ENCODE results near the gene COL19A1.

The COL19A1 gene

GRCh38 chr6:70186461-70186860 lies 320.1 kb downstream of the COL19A1 start:
- TF ChIP-seq TCF12 (IDR thresholded peaks at IDR 0.05; ENCODE audit: low read depth) (no peak), EP300 (IDR thresholded peaks at IDR 0.05; ENCODE audit: borderline replicate concordance) (no peak), TAF1 (IDR thresholded peaks at IDR 0.05; ENCODE audit: low read depth) (no peak), MAX (IDR thresholded peaks at IDR 0.05) (no peak), FOXM1 (IDR thresholded peaks at IDR 0.05; ENCODE audit: borderline replicate concordance, low read depth) (no peak), CEBPB (IDR thresholded peaks at IDR 0.05) (no peak)

- TF ChIP-seq USF1 (IDR thresholded peaks at IDR 0.05) (no peak), MAX (IDR thresholded peaks at IDR 0.05) (no peak), RAD21 (IDR thresholded peaks at IDR 0.05; ENCODE audit: low read depth) (no peak), ZBTB7A (IDR thresholded peaks at IDR 0.05; ENCODE audit: low read depth) (no peak), TEAD4 (IDR thresholded peaks at IDR 0.05) (no peak), CEBPB (IDR thresholded peaks at IDR 0.05) (no peak), FOXM1 (IDR thresholded peaks at IDR 0.05; ENCODE audit: borderline replicate concordance, low read depth) (no peak), TAF1 (IDR thresholded peaks at IDR 0.05; ENCODE audit: low read depth) (no peak), TCF12 (IDR thresholded peaks at IDR 0.05; ENCODE audit: low read depth) (no peak), EP300 (IDR thresholded peaks at IDR 0.05; ENCODE audit: borderline replicate concordance) (no peak), NFIC (IDR thresholded peaks at IDR 0.05) (no peak), CREB1 (IDR thresholded peaks at IDR 0.05; ENCODE audit: low read depth) (no peak), YY1 (IDR thresholded peaks at IDR 0.05; ENCODE audit: low read depth) (no peak), EGR1 (IDR thresholded peaks at IDR 0.05) (no peak), REST (IDR thresholded peaks at IDR 0.05; ENCODE audit: low read depth) (no peak)
Measured at GRCh38 chr6:70188202-70188601, 321.8 kb downstream of the COL19A1 start.

- TF ChIP-seq NFIC (IDR thresholded peaks at IDR 0.05) (no peak), YY1 (IDR thresholded peaks at IDR 0.05; ENCODE audit: low read depth) (no peak), ZBTB7A (IDR thresholded peaks at IDR 0.05; ENCODE audit: low read depth) (no peak), MAX (IDR thresholded peaks at IDR 0.05) (no peak), EP300 (IDR thresholded peaks at IDR 0.05; ENCODE audit: borderline replicate concordance) (no peak), CREB1 (IDR thresholded peaks at IDR 0.05; ENCODE audit: low read depth) (no peak), RAD21 (IDR thresholded peaks at IDR 0.05; ENCODE audit: low read depth) (no peak)
Measured at GRCh38 chr6:70194421-70194820, 328.1 kb downstream of the COL19A1 start.

- TF ChIP-seq RAD21 (IDR thresholded peaks at IDR 0.05; ENCODE audit: low read depth) (no peak), ZBTB7A (IDR thresholded peaks at IDR 0.05; ENCODE audit: low read depth) (no peak), MAX (IDR thresholded peaks at IDR 0.05) (no peak), EP300 (IDR thresholded peaks at IDR 0.05; ENCODE audit: borderline replicate concordance) (no peak), YY1 (IDR thresholded peaks at IDR 0.05; ENCODE audit: low read depth) (no peak), USF1 (IDR thresholded peaks at IDR 0.05) (no peak), CREB1 (IDR thresholded peaks at IDR 0.05; ENCODE audit: low read depth) (no peak), FOXM1 (IDR thresholded peaks at IDR 0.05; ENCODE audit: borderline replicate concordance, low read depth) (no peak)
Measured at GRCh38 chr6:70196531-70196930, 330.2 kb downstream of the COL19A1 start.

GRCh38 chr6:70198785-70199184 lies 332.4 kb downstream of the COL19A1 start:
- TF ChIP-seq MAX (IDR thresholded peaks at IDR 0.05), result no peak
- no peak for TF ChIP-seq NFIC (IDR thresholded peaks at IDR 0.05)
- no peak for TF ChIP-seq TAF1 (IDR thresholded peaks at IDR 0.05; ENCODE audit: low read depth)
- no peak for TF ChIP-seq USF1 (IDR thresholded peaks at IDR 0.05)
- no peak for TF ChIP-seq TEAD4 (IDR thresholded peaks at IDR 0.05)
- TF ChIP-seq CREB1 (IDR thresholded peaks at IDR 0.05; ENCODE audit: low read depth), result no peak
- TF ChIP-seq TCF12 (IDR thresholded peaks at IDR 0.05; ENCODE audit: low read depth), result no peak
- TF ChIP-seq CEBPB (IDR thresholded peaks at IDR 0.05), result no peak
- TF ChIP-seq EP300 (IDR thresholded peaks at IDR 0.05; ENCODE audit: borderline replicate concordance), result no peak
- TF ChIP-seq RAD21 (IDR thresholded peaks at IDR 0.05; ENCODE audit: low read depth), result no peak
- no peak for TF ChIP-seq YY1 (IDR thresholded peaks at IDR 0.05; ENCODE audit: low read depth)

- no peak for TF ChIP-seq EGR1 (IDR thresholded peaks at IDR 0.05)
Measured at GRCh38 chr6:70208235-70208790, 342.0 kb downstream of the COL19A1 start.

GRCh38 chr6:70210462-70210861 lies 344.1 kb downstream of the COL19A1 start:
- TF ChIP-seq TCF12 (IDR thresholded peaks at IDR 0.05; ENCODE audit: low read depth) (no peak), NFIC (IDR thresholded peaks at IDR 0.05) (no peak), FOXM1 (IDR thresholded peaks at IDR 0.05; ENCODE audit: borderline replicate concordance, low read depth) (no peak), MAX (IDR thresholded peaks at IDR 0.05) (no peak), ZBTB7A (IDR thresholded peaks at IDR 0.05; ENCODE audit: low read depth) (no peak), CREB1 (IDR thresholded peaks at IDR 0.05; ENCODE audit: low read depth) (no peak), REST (IDR thresholded peaks at IDR 0.05; ENCODE audit: low read depth) (no peak), EGR1 (IDR thresholded peaks at IDR 0.05) (no peak), YY1 (IDR thresholded peaks at IDR 0.05; ENCODE audit: low read depth) (no peak), CEBPB (IDR thresholded peaks at IDR 0.05) (no peak), EP300 (IDR thresholded peaks at IDR 0.05; ENCODE audit: borderline replicate concordance) (no peak), TAF1 (IDR thresholded peaks at IDR 0.05; ENCODE audit: low read depth) (no peak), USF1 (IDR thresholded peaks at IDR 0.05) (no peak), TEAD4 (IDR thresholded peaks at IDR 0.05) (no peak), RAD21 (IDR thresholded peaks at IDR 0.05; ENCODE audit: low read depth) (no peak; the same call in 1 of the 2 replicates)

Data from Ishikawa (cell line).